Body of pancreas (tissue), 4 donors: ENCODE measurements around the gene TBC1D19. TPM values are rescaled to one million over a fixed set of nuclear protein-coding genes. Genes with fewer than 3 reads are reported as not detected.
"Not testable (repeated sequence)": the region's sequence is repeated elsewhere in the genome, so short reads cannot be mapped to it uniquely, and the experiment has no call there.

Experiments used
- ATAC-seq: fragments of 150-250 bp; one replicate; pipeline ENCODE4 v1.9.1; 2016
- DNase-seq, 4 donors: peaks; one replicate each; pipeline ENCODE4 v3.0.0-alpha.2; 2019
- H3K27ac ChIP-seq, 4 donors: fragments of 200-600 bp; sonication (generic); 1 replicate in 3 of 4; 2 replicates in 1 of 4; pipeline versions ENCODE4 v1.5.1 to v1.6.1; 2016 to 2019; ENCODE audit warnings: mild to moderate bottlenecking in 1 of 4, mixed read lengths in 1 of 4, moderate library complexity in 1 of 4
- H3K27me3 ChIP-seq, 2 donors: fragments of 200-600 bp; sonication (generic); one replicate each; pipeline ENCODE4 v1.6.0; 2016; ENCODE audit warnings: mild to moderate bottlenecking in 1 of 2
- H3K36me3 ChIP-seq, 2 donors: fragments of 200-600 bp; sonication (generic); replicated peaks in 1 of 2; 2 replicates each; pipeline ENCODE4 v1.5.1; 2016; ENCODE audit warnings: low read depth in 2 of 2; ENCODE audit not compliant: insufficient read depth in 1 of 2
- H3K4me1 ChIP-seq: fragments of 200-600 bp; sonication (generic); one replicate; pipeline ENCODE4 v1.6.0; 2016
- H3K4me3 ChIP-seq, 2 donors: fragments of 200-600 bp; sonication (generic); 1 replicate in 1 of 2; 2 replicates in 1 of 2; pipeline ENCODE4 v1.5.1; 2016 to 2019
- H3K9me3 ChIP-seq, 3 donors: fragments of 200-600 bp; sonication (generic); 1 replicate in 2 of 3; 2 replicates in 1 of 3; pipeline ENCODE4 v1.5.1; 2016
- POLR2A ChIP-seq, 3 donors: fragments of 450-650 bp; IDR thresholded peaks; one replicate each; pipeline ENCODE4 v1.6.1; 2016; ENCODE audit warnings: antibody characterized with exemption in 3 of 3, mild to moderate bottlenecking in 2 of 3
- WGBS, 2 donors: methylation state at CpG; one replicate each; pipeline ENCODE4 v1.1.5; 2017; 5-methylcytosine and 5-hydroxymethylcytosine counted together
- intact Hi-C: fragments of 100-400 bp; cut with DNase I; formaldehyde crosslinking; loops from one replicate; pipeline ENCODE4 v1.15.1; 2023
- total RNA-seq, 2 donors: library from RNA; depleted of rRNA; stranded (reverse); fragments of >200 nt; gene quantifications; one replicate each; pipeline ENCODE4 v1.1.0, GENCODE V29; 2016
- TF ChIP-seq, protein P1 (sequence below), 7 experiments: fragments of 450-650 bp in 4 of 7; fragments of 200-600 bp in 3 of 7; sonication (generic) in 3 of 7; IDR thresholded peaks; one replicate each; pipeline ENCODE4 v1.5.1; 2016 to 2019; ENCODE audit warnings: antibody characterized with exemption in 7 of 7

Gene TBC1D19
- total RNA-seq, 2 donors from 2014 or later: 22.8 to 30.7 TPM

DNA sequence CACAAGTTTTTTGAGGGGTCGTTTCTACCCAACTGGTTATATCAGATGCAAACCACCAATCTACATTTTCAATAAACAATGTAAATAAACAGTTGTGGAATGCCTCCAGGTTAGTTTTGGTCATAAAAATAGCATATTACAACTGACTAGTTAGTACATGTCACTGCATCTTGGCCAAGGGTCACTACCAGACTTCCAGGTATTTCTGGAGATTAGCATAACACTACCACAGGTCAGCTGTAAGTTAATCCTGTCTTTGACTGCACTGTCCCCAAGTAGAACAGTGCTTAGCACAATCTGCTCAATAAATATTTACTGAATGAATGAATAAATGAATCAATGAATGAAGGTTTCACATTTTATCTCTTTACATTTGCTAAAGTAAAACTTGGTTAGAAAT is 64.4 kb downstream of the TBC1D19 start:
- 29 to 47% methylated on average over 1 of the region's 1 CpG for WGBS, 2 donors
- H3K4me1 ChIP-seq: no peaks in the 10 kb centered on the region
- no peak overlapping the region for H3K27ac ChIP-seq
- H3K9me3 ChIP-seq: no peaks in the 10 kb centered on the region
- ATAC-seq (no peak), DNase-seq (no peak)
- no peaks in the 10 kb centered on the region for H3K36me3 ChIP-seq
- TF ChIP-seq, protein P1, sequence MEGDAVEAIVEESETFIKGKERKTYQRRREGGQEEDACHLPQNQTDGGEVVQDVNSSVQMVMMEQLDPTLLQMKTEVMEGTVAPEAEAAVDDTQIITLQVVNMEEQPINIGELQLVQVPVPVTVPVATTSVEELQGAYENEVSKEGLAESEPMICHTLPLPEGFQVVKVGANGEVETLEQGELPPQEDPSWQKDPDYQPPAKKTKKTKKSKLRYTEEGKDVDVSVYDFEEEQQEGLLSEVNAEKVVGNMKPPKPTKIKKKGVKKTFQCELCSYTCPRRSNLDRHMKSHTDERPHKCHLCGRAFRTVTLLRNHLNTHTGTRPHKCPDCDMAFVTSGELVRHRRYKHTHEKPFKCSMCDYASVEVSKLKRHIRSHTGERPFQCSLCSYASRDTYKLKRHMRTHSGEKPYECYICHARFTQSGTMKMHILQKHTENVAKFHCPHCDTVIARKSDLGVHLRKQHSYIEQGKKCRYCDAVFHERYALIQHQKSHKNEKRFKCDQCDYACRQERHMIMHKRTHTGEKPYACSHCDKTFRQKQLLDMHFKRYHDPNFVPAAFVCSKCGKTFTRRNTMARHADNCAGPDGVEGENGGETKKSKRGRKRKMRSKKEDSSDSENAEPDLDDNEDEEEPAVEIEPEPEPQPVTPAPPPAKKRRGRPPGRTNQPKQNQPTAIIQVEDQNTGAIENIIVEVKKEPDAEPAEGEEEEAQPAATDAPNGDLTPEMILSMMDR (IDR thresholded peaks at IDR 0.05): no peak
- no peak for TF ChIP-seq POLR2A (IDR thresholded peaks at IDR 0.05)
- no peak overlapping the region for H3K4me3 ChIP-seq
- no peaks in the 10 kb centered on the region for H3K27me3 ChIP-seq
- intact Hi-C loops: no loop called here

DNA sequence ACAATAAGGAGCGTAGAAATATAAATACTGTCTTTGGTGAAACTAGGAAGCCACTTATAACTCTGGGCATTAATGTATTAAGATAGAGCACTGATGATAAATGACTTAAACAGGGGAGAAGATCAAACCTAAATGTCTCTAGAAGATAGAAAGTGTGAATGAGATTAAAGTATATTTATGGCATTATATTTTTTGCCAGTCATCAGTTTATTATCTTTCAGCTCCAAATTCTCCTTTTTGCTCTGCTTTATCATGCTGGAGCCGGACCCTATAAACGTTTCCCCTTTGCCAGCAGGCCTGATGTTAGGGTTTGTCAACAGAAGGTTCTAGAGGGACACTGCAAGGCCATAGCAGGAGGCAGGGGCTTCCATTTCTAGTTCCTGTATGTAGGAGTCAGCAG is 76.4 kb downstream of the TBC1D19 start:
- no peak for ATAC-seq
- TF ChIP-seq POLR2A (IDR thresholded peaks at IDR 0.05): no peak
- TF ChIP-seq, protein P1 (IDR thresholded peaks at IDR 0.05): no peak
- Histone ChIP-seq H3K4me1 (no peaks in the 10 kb centered on the region), H3K4me3 (no peak overlapping the region), H3K27ac (no peak overlapping the region), H3K36me3 (no peaks in the 10 kb centered on the region), H3K9me3 (no peaks in the 10 kb centered on the region), H3K27me3 (no peaks in the 10 kb centered on the region)
- intact Hi-C loops: no loop called here
- 87 to 93% methylated on average over 3 of the region's 3 CpGs for WGBS, 2 donors
- DNase-seq: no peak

DNA sequence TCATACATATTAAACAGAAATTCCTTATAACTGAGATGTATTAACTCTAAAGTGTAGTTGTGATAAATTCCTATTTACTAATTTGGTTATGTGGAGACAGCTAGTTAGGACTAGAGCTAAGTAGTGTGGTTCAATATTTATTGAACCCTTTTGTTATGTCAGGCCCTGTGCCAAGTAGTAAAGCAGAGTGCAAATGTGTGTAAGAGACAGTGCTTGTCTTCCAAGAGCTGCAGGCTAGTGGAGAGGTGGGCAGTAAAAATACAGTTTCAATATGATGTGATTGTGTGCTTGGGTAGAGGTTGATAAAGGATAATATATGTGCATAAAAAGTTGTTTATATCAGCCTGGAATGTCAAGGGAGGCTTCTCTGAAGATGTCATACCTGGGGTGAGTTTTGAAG is 80.0 kb downstream of the TBC1D19 start:
- Histone ChIP-seq H3K36me3 (no peaks in the 10 kb centered on the region), H3K27me3 (no peaks in the 10 kb centered on the region), H3K27ac (no peak overlapping the region), H3K9me3 (no peaks in the 10 kb centered on the region), H3K4me3 (no peak overlapping the region), H3K4me1 (no peaks in the 10 kb centered on the region)
- ATAC-seq (no peak), DNase-seq (no peak)
- TF ChIP-seq, protein P1 (IDR thresholded peaks at IDR 0.05): no peak
- no peak for TF ChIP-seq POLR2A (IDR thresholded peaks at IDR 0.05)
- intact Hi-C loops: no loop called here

- H3K4me3 ChIP-seq: no peak overlapping the region
- DNase-seq (no peak), ATAC-seq (no peak)
- intact Hi-C loops: no loop called here
- H3K9me3 ChIP-seq: no peaks in the 10 kb centered on the region
- 88 to 90% methylated on average over 2 of the region's 2 CpGs for WGBS, 2 donors
- no peaks in the 10 kb centered on the region for H3K27me3 ChIP-seq
- H3K27ac ChIP-seq: no peak overlapping the region
- H3K36me3 ChIP-seq: no peaks in the 10 kb centered on the region
- TF ChIP-seq POLR2A (IDR thresholded peaks at IDR 0.05): no peak
- TF ChIP-seq, protein P1 (IDR thresholded peaks at IDR 0.05): no peak
- no peaks in the 10 kb centered on the region for H3K4me1 ChIP-seq
Measured at GRCh38 chr4:26670903-26671537, 87.1 kb downstream of the TBC1D19 start.

DNA sequence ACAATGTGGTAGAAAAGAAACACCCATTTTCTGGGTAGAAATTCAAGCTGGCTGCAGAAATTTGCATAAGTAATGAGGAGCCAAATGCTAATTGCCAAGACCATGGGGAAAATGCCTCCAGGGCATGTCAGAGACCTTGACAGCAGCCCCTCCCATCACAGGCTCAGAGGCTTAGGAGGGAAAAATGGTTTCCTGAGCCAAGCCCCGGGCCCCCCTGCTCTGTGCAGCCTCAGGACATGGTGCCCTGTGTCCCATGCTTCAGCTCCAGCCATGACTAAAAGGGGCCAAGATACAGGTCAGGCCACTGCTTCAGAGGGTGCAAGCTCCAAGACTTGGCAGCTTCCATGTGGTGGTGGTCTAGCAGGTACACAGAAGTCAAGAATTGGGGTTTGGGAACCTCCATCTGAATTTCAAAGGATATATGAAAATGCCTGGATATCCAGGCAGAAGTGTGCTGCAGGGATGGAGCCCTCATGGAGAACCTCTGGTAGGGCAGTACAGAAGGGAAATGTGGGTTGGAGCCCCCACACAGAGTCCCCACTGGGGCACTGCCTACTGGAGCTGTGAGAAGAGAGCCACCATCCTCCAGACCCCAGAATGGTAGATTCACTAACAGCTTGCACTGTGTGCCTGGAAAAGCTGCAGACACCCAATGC is 95.3 kb downstream of the TBC1D19 start:
- DNase-seq, H3K4me1 ChIP-seq, H3K36me3 ChIP-seq, H3K9me3 ChIP-seq, H3K4me3 ChIP-seq, H3K27me3 ChIP-seq, ATAC-seq, intact Hi-C loops, H3K27ac ChIP-seq: not testable (repeated sequence)
- WGBS, 2 donors: 91% methylated on average over 1 of the region's 1 CpG; no CpG with 5 or more reads in 1 of the 2 donors
